ENCODE measurements around the gene P4HA2.

The P4HA2 gene

GRCh38 chr5:132262882-132263547 is 35.4 kb upstream of the P4HA2 start:
- H3K36me3 ChIP-seq (ENCODE audit: insufficient read depth, low read length): no peaks in the 10 kb centered on the region
- H3K4me2 ChIP-seq (ENCODE audit: low read depth, low read length, poor library complexity, severe bottlenecking): no peak overlapping the region
- peaks cover 17% of the 10 kb centered on the region for H3K4me1 ChIP-seq (ENCODE audit: insufficient read depth, low read length, poor library complexity, severe bottlenecking)
- H3K9me2 ChIP-seq (replicated peaks; ENCODE audit: low read depth, low read length): no peaks in the 10 kb centered on the region
- no peak for TF ChIP-seq EZH2phosphoT487 (IDR thresholded peaks at IDR 0.05; ENCODE audit: borderline replicate concordance)
- TF ChIP-seq, protein P1, sequence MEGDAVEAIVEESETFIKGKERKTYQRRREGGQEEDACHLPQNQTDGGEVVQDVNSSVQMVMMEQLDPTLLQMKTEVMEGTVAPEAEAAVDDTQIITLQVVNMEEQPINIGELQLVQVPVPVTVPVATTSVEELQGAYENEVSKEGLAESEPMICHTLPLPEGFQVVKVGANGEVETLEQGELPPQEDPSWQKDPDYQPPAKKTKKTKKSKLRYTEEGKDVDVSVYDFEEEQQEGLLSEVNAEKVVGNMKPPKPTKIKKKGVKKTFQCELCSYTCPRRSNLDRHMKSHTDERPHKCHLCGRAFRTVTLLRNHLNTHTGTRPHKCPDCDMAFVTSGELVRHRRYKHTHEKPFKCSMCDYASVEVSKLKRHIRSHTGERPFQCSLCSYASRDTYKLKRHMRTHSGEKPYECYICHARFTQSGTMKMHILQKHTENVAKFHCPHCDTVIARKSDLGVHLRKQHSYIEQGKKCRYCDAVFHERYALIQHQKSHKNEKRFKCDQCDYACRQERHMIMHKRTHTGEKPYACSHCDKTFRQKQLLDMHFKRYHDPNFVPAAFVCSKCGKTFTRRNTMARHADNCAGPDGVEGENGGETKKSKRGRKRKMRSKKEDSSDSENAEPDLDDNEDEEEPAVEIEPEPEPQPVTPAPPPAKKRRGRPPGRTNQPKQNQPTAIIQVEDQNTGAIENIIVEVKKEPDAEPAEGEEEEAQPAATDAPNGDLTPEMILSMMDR (conservative IDR thresholded peaks at IDR 0.05; ENCODE audit: low read length): no peak
- no peaks in the 10 kb centered on the region for H3K27me3 ChIP-seq (ENCODE audit: insufficient read depth, low read length, poor library complexity, severe bottlenecking)
- no peaks in the 10 kb centered on the region for H3F3A ChIP-seq (ENCODE audit: low read depth)
- no peaks in the 10 kb centered on the region for H3K9me3 ChIP-seq (ENCODE audit: insufficient read depth, low read depth, low read length)
- no peaks in the 10 kb centered on the region for H4K20me1 ChIP-seq (ENCODE audit: insufficient read depth, low read length, poor library complexity, severe bottlenecking)
- no peak overlapping the region for H2AFZ ChIP-seq (ENCODE audit: low read length)
- no peak overlapping the region for H3K4me3 ChIP-seq (ENCODE audit: low read length, poor library complexity, severe bottlenecking)
- no peaks in the 10 kb centered on the region for H3K79me2 ChIP-seq (ENCODE audit: insufficient read depth, low read length)
- no peak overlapping the region for H3K9ac ChIP-seq (ENCODE audit: low read depth, low read length, poor library complexity, severe bottlenecking)

GRCh38 chr5:132261881-132262845 is 34.5 kb upstream of the P4HA2 start:
- Histone ChIP-seq H3K27me3 (ENCODE audit: insufficient read depth, low read length, poor library complexity, severe bottlenecking) (no peaks in the 10 kb centered on the region), H3K9me3 (ENCODE audit: insufficient read depth, low read depth, low read length) (no peaks in the 10 kb centered on the region), H3F3A (ENCODE audit: low read depth) (no peaks in the 10 kb centered on the region), H3K4me3 (ENCODE audit: low read length, poor library complexity, severe bottlenecking) (no peak overlapping the region), H2AFZ (ENCODE audit: low read length) (no peak overlapping the region), H4K20me1 (ENCODE audit: insufficient read depth, low read length, poor library complexity, severe bottlenecking) (no peaks in the 10 kb centered on the region), H3K4me2 (ENCODE audit: low read depth, low read length, poor library complexity, severe bottlenecking) (no peak overlapping the region), H3K9ac (ENCODE audit: low read depth, low read length, poor library complexity, severe bottlenecking) (no peak overlapping the region), H3K36me3 (ENCODE audit: insufficient read depth, low read length) (no peaks in the 10 kb centered on the region), H3K4me1 (ENCODE audit: insufficient read depth, low read length, poor library complexity, severe bottlenecking) (peaks cover 17% of the 10 kb centered on the region), H3K9me2 (replicated peaks; ENCODE audit: low read depth, low read length) (no peaks in the 10 kb centered on the region), H3K79me2 (ENCODE audit: insufficient read depth, low read length) (no peaks in the 10 kb centered on the region)
- TF ChIP-seq, protein P1 (conservative IDR thresholded peaks at IDR 0.05; ENCODE audit: low read length): no peak
- no peak for TF ChIP-seq EZH2phosphoT487 (IDR thresholded peaks at IDR 0.05; ENCODE audit: borderline replicate concordance)

- H3F3A ChIP-seq (ENCODE audit: low read depth): no peaks in the 10 kb centered on the region
- H3K79me2 ChIP-seq (ENCODE audit: insufficient read depth, low read length): no peaks in the 10 kb centered on the region
- TF ChIP-seq, protein P1 (conservative IDR thresholded peaks at IDR 0.05; ENCODE audit: low read length): no peak
- no peak for TF ChIP-seq EZH2phosphoT487 (IDR thresholded peaks at IDR 0.05; ENCODE audit: borderline replicate concordance)
- no peaks in the 10 kb centered on the region for H3K9me2 ChIP-seq (replicated peaks; ENCODE audit: low read depth, low read length)
- H3K9ac ChIP-seq (ENCODE audit: low read depth, low read length, poor library complexity, severe bottlenecking): no peak overlapping the region
- no peaks in the 10 kb centered on the region for H3K27me3 ChIP-seq (ENCODE audit: insufficient read depth, low read length, poor library complexity, severe bottlenecking)
- no peak overlapping the region for H2AFZ ChIP-seq (ENCODE audit: low read length)
- H3K4me2 ChIP-seq (ENCODE audit: low read depth, low read length, poor library complexity, severe bottlenecking): no peak overlapping the region
- H3K9me3 ChIP-seq (ENCODE audit: insufficient read depth, low read depth, low read length): no peaks in the 10 kb centered on the region
- no peaks in the 10 kb centered on the region for H3K36me3 ChIP-seq (ENCODE audit: insufficient read depth, low read length)
- H3K4me3 ChIP-seq (ENCODE audit: low read length, poor library complexity, severe bottlenecking): no peak overlapping the region
- H3K4me1 ChIP-seq (ENCODE audit: insufficient read depth, low read length, poor library complexity, severe bottlenecking): peaks cover 17% of the 10 kb centered on the region
- H4K20me1 ChIP-seq (ENCODE audit: insufficient read depth, low read length, poor library complexity, severe bottlenecking): no peaks in the 10 kb centered on the region
These were observed 33.3 kb upstream of the P4HA2 start for GRCh38 chr5:132260714-132261551.
